Measurements from ENCODE around the gene CSF1R.

CSF1R gene

GRCh38 chr5:150109921-150110320 is 23.6 kb upstream of the CSF1R start:
- in situ Hi-C loops (cut with MboI; ENCODE audit: low pct_unique_long_range_greater_than_20kb, low sequenced_read_pairs, unreplicated experiment): no loop called here
- no peak for DNase-seq (ENCODE audit: low spot score)
- TF ChIP-seq CTCF (IDR thresholded peaks at IDR 0.05; ENCODE audit: extremely low read depth, insufficient read depth, missing control alignments): no peak

GRCh38 chr5:150108711-150109514 is 22.6 kb upstream of the CSF1R start:
- in situ Hi-C loops (cut with MboI; ENCODE audit: low pct_unique_long_range_greater_than_20kb, low sequenced_read_pairs, unreplicated experiment): no loop called here
- peak; percentile 7 for DNase-seq (ENCODE audit: low spot score)
- TF ChIP-seq CTCF (IDR thresholded peaks at IDR 0.05; ENCODE audit: extremely low read depth, insufficient read depth, missing control alignments): no peak

- DNase-seq (ENCODE audit: low spot score): no peak
- TF ChIP-seq CTCF (IDR thresholded peaks at IDR 0.05; ENCODE audit: extremely low read depth, insufficient read depth, missing control alignments): no peak
- in situ Hi-C loops (cut with MboI; ENCODE audit: low pct_unique_long_range_greater_than_20kb, low sequenced_read_pairs, unreplicated experiment): no loop called here
Observed at GRCh38 chr5:150107909-150108447, 21.6 kb upstream of the CSF1R start.

- in situ Hi-C loops (cut with MboI; ENCODE audit: low pct_unique_long_range_greater_than_20kb, low sequenced_read_pairs, unreplicated experiment): no loop called here
- no peak for DNase-seq (ENCODE audit: low spot score)
- TF ChIP-seq CTCF (IDR thresholded peaks at IDR 0.05; ENCODE audit: extremely low read depth, insufficient read depth, missing control alignments): no peak
Observed at GRCh38 chr5:150106674-150107426, 20.5 kb upstream of the CSF1R start.

- in situ Hi-C loops (cut with MboI; ENCODE audit: low pct_unique_long_range_greater_than_20kb, low sequenced_read_pairs, unreplicated experiment): no loop called here
- DNase-seq (ENCODE audit: low spot score): no peak
- TF ChIP-seq CTCF (IDR thresholded peaks at IDR 0.05; ENCODE audit: extremely low read depth, insufficient read depth, missing control alignments): no peak
Observed at GRCh38 chr5:150105928-150106615, 19.7 kb upstream of the CSF1R start.

- in situ Hi-C loops (cut with MboI; ENCODE audit: low pct_unique_long_range_greater_than_20kb, low sequenced_read_pairs, unreplicated experiment): no loop called here
- no peak for DNase-seq (ENCODE audit: low spot score)
- TF ChIP-seq CTCF (IDR thresholded peaks at IDR 0.05; ENCODE audit: extremely low read depth, insufficient read depth, missing control alignments): no peak
Observed at GRCh38 chr5:150104550-150104870, 18.2 kb upstream of the CSF1R start.

Data from GM13977 (cell line).